Smooth muscle cell of the umbilical artery (primary cell): ENCODE data around the gene RETSAT. TPM values are rescaled to one million over a fixed set of nuclear protein-coding genes. Genes with fewer than 3 reads are reported as not detected.

Experiments
- total RNA-seq: library from RNA; depleted of rRNA; stranded (reverse); fragments of >200 nt; gene quantifications from 2 replicates; pipeline ENCODE4 v1.2.3, GENCODE V29; 2014

The RETSAT gene
- total RNA-seq = 57.9 and 70.7 TPM in 2 replicates

GRCh38 chr2:85354286-85355072 is at the start of gene RETSAT, which contains the start of gene ELMOD3:
RETSAT (minus strand) TSS chr2:85354528; CDS start chr2:85354507, 21 bp downstream.
ELMOD3 (plus strand) TSS chr2:85354769; CDS start chr2:85357199, 2,430 bp downstream.

GRCh38 chr2:85327822-85328617 is 26.3 kb downstream of the RETSAT start, which contains the start of gene TGOLN2:
TGOLN2 (minus strand) TSS chr2:85327989; CDS start chr2:85327962, 27 bp downstream.

Other genes with a start within 250 kb of the RETSAT start
- gene TCF7L1, start 221.1 kb downstream of the RETSAT start, total RNA-seq = 1.3 and 2.1 TPM in 2 replicates
- gene TGOLN2, start 26.5 kb downstream of the RETSAT start, total RNA-seq = 235 and 259 TPM in 2 replicates
- 13.1 and 14.4 TPM in 2 replicates for gene ELMOD3, start 241 bp upstream of the RETSAT start, total RNA-seq
- 49.6 and 50.7 TPM in 2 replicates for gene CAPG, start 55.8 kb upstream of the RETSAT start, total RNA-seq
- gene SH2D6, start 64.2 kb upstream of the RETSAT start, total RNA-seq = not detected in 2 replicates
- gene MAT2A, start 184.6 kb upstream of the RETSAT start, total RNA-seq = 111 and 170 TPM in 2 replicates
- 75.5 and 87.9 TPM in 2 replicates for gene GGCX, start 207.0 kb upstream of the RETSAT start, total RNA-seq
- gene VAMP8, start 223.1 kb upstream of the RETSAT start, total RNA-seq = 0.23 and 0.59 TPM in 2 replicates
- 6.2 and 16.6 TPM in 2 replicates for gene VAMP5, start 229.9 kb upstream of the RETSAT start, total RNA-seq
- 115 and 212 TPM in 2 replicates for gene RNF181, start 241.2 kb upstream of the RETSAT start, total RNA-seq
- 10.1 and 11.7 TPM in 2 replicates for gene TMEM150A, start 248.2 kb upstream of the RETSAT start, total RNA-seq